ENCODE measurements around the gene ITGB1BP2.
"Not testable (repeated sequence)": the region's sequence is repeated elsewhere in the genome, so short reads cannot be mapped to it uniquely, and the experiment has no call there.

ITGB1BP2 gene

GRCh38 chrX:71282514-71283402 lies 18.8 kb upstream of the ITGB1BP2 start:
- peak overlapping the region; percentile 37; the same call in 1 of the 2 replicates for H3K9ac ChIP-seq (ENCODE audit: low read depth, low read length)
- H3K36me3 ChIP-seq (ENCODE audit: control insufficient read depth, insufficient read depth, low read length) = peaks cover 25% of the 10 kb centered on the region
- H3K9me3 ChIP-seq (ENCODE audit: control insufficient read depth, insufficient read depth, low read length) = peaks cover 33% of the 10 kb centered on the region
- H3K4me1 ChIP-seq (ENCODE audit: control insufficient read depth, insufficient read depth, low read length) = peaks cover 7% of the 10 kb centered on the region; the same call in 1 of the 2 replicates
- H3K27ac ChIP-seq (ENCODE audit: low read depth, low read length) = peak overlapping the region; percentile 88
- no peaks in the 10 kb centered on the region for H3K27me3 ChIP-seq (ENCODE audit: control insufficient read depth, insufficient read depth, low read length)
- peak overlapping the region; percentile 50 for H3K4me3 ChIP-seq (ENCODE audit: low read depth, low read length)

DNA sequence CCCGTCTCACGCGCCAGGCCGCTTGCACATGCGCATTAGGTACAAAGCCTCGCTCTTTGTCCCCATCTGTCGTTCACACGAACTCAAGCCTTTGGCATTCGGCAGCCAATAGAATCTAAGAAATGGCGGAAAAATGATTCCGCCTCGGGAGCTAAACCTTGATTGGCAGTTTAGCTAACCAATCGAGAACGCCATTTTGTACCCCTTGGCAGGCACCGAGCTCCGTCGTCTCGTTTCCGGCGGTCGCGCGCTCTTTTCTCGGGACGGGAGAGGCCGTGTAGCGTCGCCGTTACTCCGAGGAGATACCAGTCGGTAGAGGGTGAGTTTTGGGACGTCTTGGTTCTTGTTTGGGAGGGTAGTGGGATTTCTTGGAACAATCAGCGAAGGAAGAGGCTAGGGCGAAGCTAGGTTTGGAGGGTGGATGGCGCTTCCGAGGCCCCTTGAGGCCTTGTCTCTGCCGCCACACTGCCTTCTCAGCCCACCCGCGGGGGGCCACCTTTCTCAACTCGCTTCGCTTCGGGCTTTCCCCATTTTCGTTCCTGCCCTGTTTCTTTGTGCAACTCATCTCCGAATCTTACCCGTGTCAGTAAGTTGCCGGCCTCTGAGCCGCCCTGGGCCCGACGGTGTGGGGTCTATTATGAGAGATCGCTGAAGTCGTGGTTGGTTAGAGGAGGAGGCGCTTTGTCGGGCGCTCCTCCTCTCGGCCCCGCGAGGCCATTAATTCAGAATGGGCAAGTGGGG lies 18.0 kb upstream of the ITGB1BP2 start, which contains the start of gene NONO:
Gene NONO, plus strand, starts transcription at position 233 of the 741 bp plus-strand sequence. CDS start 7,003 bp downstream, outside the sequence.
- H3K4me3 ChIP-seq (ENCODE audit: low read depth, low read length) = peak within 1 kb of the TSS; percentile 80
- peaks cover 30% of the 10 kb centered on the region for H3K36me3 ChIP-seq (ENCODE audit: control insufficient read depth, insufficient read depth, low read length)
- peak within 1 kb of the TSS; percentile 96 for H3K27ac ChIP-seq (ENCODE audit: low read depth, low read length)
- H3K9me3 ChIP-seq (ENCODE audit: control insufficient read depth, insufficient read depth, low read length) = peaks cover 36% of the 10 kb centered on the region
- no peaks in the 10 kb centered on the region for H3K27me3 ChIP-seq (ENCODE audit: control insufficient read depth, insufficient read depth, low read length)
- H3K9ac ChIP-seq (ENCODE audit: low read depth, low read length) = peak within 1 kb of the TSS; percentile 98
- H3K4me1 ChIP-seq (ENCODE audit: control insufficient read depth, insufficient read depth, low read length) = peaks cover 7% of the 10 kb centered on the region; the same call in 1 of the 2 replicates

DNA sequence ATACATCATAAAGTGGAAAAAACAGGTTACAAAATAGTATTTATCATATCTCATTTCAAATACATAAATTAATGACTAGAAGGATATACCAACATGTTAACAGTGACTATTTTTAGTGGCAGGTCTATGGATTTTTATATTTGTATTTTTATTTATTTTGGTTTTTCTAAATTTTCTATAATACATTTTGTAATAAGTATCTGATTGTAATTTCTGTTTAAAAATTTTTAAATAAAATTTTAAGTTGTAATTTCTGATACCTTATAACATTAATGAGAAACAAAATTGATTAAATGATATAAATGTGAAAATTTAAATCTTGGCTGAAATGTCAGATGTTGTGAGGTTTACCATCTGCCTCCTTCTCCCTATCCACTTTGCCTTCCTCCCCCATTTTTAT lies 15.6 kb upstream of the ITGB1BP2 start:
- no peak overlapping the region for H3K27ac ChIP-seq (ENCODE audit: low read depth, low read length)
- peak overlapping the region; percentile 80 for H3K4me3 ChIP-seq (ENCODE audit: low read depth, low read length)
- 0 out of 2 replicates have a peak overlapping the region, but pooled peaks have one; percentile 98 for H3K9ac ChIP-seq (ENCODE audit: low read depth, low read length)
- no peaks in the 10 kb centered on the region for H3K27me3 ChIP-seq (ENCODE audit: control insufficient read depth, insufficient read depth, low read length)
- peaks cover 7% of the 10 kb centered on the region; the same call in 1 of the 2 replicates for H3K4me1 ChIP-seq (ENCODE audit: control insufficient read depth, insufficient read depth, low read length)
- peaks cover 31% of the 10 kb centered on the region for H3K9me3 ChIP-seq (ENCODE audit: control insufficient read depth, insufficient read depth, low read length)
- peaks cover 48% of the 10 kb centered on the region for H3K36me3 ChIP-seq (ENCODE audit: control insufficient read depth, insufficient read depth, low read length)

DNA sequence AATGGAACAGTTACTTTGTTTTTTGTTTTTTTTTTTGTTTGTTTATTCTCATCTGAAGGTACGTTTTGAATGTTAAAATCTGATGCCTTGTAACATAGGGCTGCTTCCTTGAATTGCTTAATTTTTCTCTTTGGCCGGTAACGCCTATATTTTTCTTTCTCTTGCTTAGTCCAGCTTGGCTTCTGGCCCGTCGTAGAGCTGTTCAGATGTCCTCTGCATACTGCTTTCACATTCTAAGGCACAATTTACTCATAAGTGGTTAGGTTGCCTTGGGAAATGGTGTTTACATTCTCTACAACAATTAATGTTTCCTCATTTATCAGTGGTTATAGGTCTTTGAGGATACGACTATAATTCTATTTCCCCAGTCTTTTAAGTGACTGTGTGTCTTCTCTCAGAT lies 10.2 kb upstream of the ITGB1BP2 start:
- Histone ChIP-seq H3K9ac (ENCODE audit: low read depth, low read length) (no peak overlapping the region), H3K4me3 (ENCODE audit: low read depth, low read length) (no peak overlapping the region), H3K36me3 (ENCODE audit: control insufficient read depth, insufficient read depth, low read length) (peaks cover 83% of the 10 kb centered on the region), H3K27me3 (ENCODE audit: control insufficient read depth, insufficient read depth, low read length) (no peaks in the 10 kb centered on the region), H3K4me1 (ENCODE audit: control insufficient read depth, insufficient read depth, low read length) (no peaks in the 10 kb centered on the region), H3K27ac (ENCODE audit: low read depth, low read length) (no peak overlapping the region), H3K9me3 (ENCODE audit: control insufficient read depth, insufficient read depth, low read length) (peaks cover 14% of the 10 kb centered on the region; the same call in 1 of the 2 replicates)

- no peaks in the 10 kb centered on the region for H3K27me3 ChIP-seq (ENCODE audit: control insufficient read depth, insufficient read depth, low read length)
- H3K36me3 ChIP-seq (ENCODE audit: control insufficient read depth, insufficient read depth, low read length) = peaks cover 90% of the 10 kb centered on the region
- no peak overlapping the region for H3K9ac ChIP-seq (ENCODE audit: low read depth, low read length)
- H3K4me3 ChIP-seq (ENCODE audit: low read depth, low read length) = no peak overlapping the region
- H3K4me1 ChIP-seq (ENCODE audit: control insufficient read depth, insufficient read depth, low read length) = no peaks in the 10 kb centered on the region
- peaks cover 13% of the 10 kb centered on the region; the same call in 1 of the 2 replicates for H3K9me3 ChIP-seq (ENCODE audit: control insufficient read depth, insufficient read depth, low read length)
- no peak overlapping the region for H3K27ac ChIP-seq (ENCODE audit: low read depth, low read length)
Observed at GRCh38 chrX:71292669-71293365, 8.7 kb upstream of the ITGB1BP2 start.

GRCh38 chrX:71296806-71297205 lies 4.7 kb upstream of the ITGB1BP2 start:
- no peak overlapping the region for H3K4me3 ChIP-seq (ENCODE audit: low read depth, low read length)
- H3K9me3 ChIP-seq (ENCODE audit: control insufficient read depth, insufficient read depth, low read length) = peaks cover 9% of the 10 kb centered on the region
- no peaks in the 10 kb centered on the region for H3K4me1 ChIP-seq (ENCODE audit: control insufficient read depth, insufficient read depth, low read length)
- H3K9ac ChIP-seq (ENCODE audit: low read depth, low read length) = no peak overlapping the region
- no peak overlapping the region for H3K27ac ChIP-seq (ENCODE audit: low read depth, low read length)
- no peaks in the 10 kb centered on the region for H3K27me3 ChIP-seq (ENCODE audit: control insufficient read depth, insufficient read depth, low read length)
- peaks cover 91% of the 10 kb centered on the region for H3K36me3 ChIP-seq (ENCODE audit: control insufficient read depth, insufficient read depth, low read length)

GRCh38 chrX:71298119-71298518 lies 3.4 kb upstream of the ITGB1BP2 start:
- H3K4me1 ChIP-seq (ENCODE audit: control insufficient read depth, insufficient read depth, low read length) = no peaks in the 10 kb centered on the region
- no peak overlapping the region for H3K4me3 ChIP-seq (ENCODE audit: low read depth, low read length)
- no peaks in the 10 kb centered on the region for H3K27me3 ChIP-seq (ENCODE audit: control insufficient read depth, insufficient read depth, low read length)
- peaks cover 12% of the 10 kb centered on the region for H3K9me3 ChIP-seq (ENCODE audit: control insufficient read depth, insufficient read depth, low read length)
- H3K9ac ChIP-seq (ENCODE audit: low read depth, low read length) = no peak overlapping the region
- H3K36me3 ChIP-seq (ENCODE audit: control insufficient read depth, insufficient read depth, low read length) = peaks cover 85% of the 10 kb centered on the region
- H3K27ac ChIP-seq (ENCODE audit: low read depth, low read length) = no peak overlapping the region

DNA sequence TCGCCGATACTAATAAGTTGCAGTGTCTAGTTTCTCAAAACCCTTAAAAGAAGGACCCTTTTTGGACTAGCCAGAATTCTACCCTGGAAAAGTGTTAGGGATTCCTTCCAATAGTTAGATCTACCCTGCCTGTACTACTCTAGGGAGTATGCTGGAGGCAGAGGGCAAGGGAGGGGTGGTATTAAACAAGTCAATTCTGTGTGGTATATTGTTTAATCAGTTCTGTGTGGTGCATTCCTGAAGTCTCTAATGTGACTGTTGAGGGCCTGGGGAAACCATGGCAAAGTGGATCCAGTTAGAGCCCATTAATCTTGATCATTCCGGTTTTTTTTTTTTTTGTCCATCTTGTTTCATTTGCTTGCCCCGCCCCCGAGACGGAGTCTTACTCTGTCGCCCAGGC lies 1.5 kb upstream of the ITGB1BP2 start:
- not testable (repeated sequence) for H3K4me1 ChIP-seq (ENCODE audit: control insufficient read depth, insufficient read depth, low read length); H3K27me3 ChIP-seq (ENCODE audit: control insufficient read depth, insufficient read depth, low read length); H3K9ac ChIP-seq (ENCODE audit: low read depth, low read length); H3K4me3 ChIP-seq (ENCODE audit: low read depth, low read length); H3K27ac ChIP-seq (ENCODE audit: low read depth, low read length)
- Histone ChIP-seq H3K9me3 (ENCODE audit: control insufficient read depth, insufficient read depth, low read length) (peaks cover 22% of the 10 kb centered on the region), H3K36me3 (ENCODE audit: control insufficient read depth, insufficient read depth, low read length) (peaks cover 81% of the 10 kb centered on the region)

- H3K4me1 ChIP-seq (ENCODE audit: control insufficient read depth, insufficient read depth, low read length); H3K9ac ChIP-seq (ENCODE audit: low read depth, low read length); H3K27ac ChIP-seq (ENCODE audit: low read depth, low read length); H3K27me3 ChIP-seq (ENCODE audit: control insufficient read depth, insufficient read depth, low read length); H3K4me3 ChIP-seq (ENCODE audit: low read depth, low read length): not testable (repeated sequence)
- H3K9me3 ChIP-seq (ENCODE audit: control insufficient read depth, insufficient read depth, low read length) = peaks cover 26% of the 10 kb centered on the region
- peaks cover 84% of the 10 kb centered on the region for H3K36me3 ChIP-seq (ENCODE audit: control insufficient read depth, insufficient read depth, low read length)
Observed at GRCh38 chrX:71300495-71300894, 1.1 kb upstream of the ITGB1BP2 start.

- Histone ChIP-seq H3K4me1 (ENCODE audit: control insufficient read depth, insufficient read depth, low read length) (no peaks in the 10 kb centered on the region), H3K36me3 (ENCODE audit: control insufficient read depth, insufficient read depth, low read length) (peaks cover 64% of the 10 kb centered on the region), H3K9me3 (ENCODE audit: control insufficient read depth, insufficient read depth, low read length) (peaks cover 26% of the 10 kb centered on the region), H3K4me3 (ENCODE audit: low read depth, low read length) (no peak overlapping the region), H3K27me3 (ENCODE audit: control insufficient read depth, insufficient read depth, low read length) (no peaks in the 10 kb centered on the region), H3K9ac (ENCODE audit: low read depth, low read length) (no peak overlapping the region), H3K27ac (ENCODE audit: low read depth, low read length) (peak overlapping the region; percentile 5)
Observed at GRCh38 chrX:71302461-71303213, 1.1 kb downstream of the ITGB1BP2 start.
